ENCODE measurements around the gene FYB2.
A peak's percentile ranks its signal among the peaks of the same experiment; 100 is the strongest.

The FYB2 gene

DNA sequence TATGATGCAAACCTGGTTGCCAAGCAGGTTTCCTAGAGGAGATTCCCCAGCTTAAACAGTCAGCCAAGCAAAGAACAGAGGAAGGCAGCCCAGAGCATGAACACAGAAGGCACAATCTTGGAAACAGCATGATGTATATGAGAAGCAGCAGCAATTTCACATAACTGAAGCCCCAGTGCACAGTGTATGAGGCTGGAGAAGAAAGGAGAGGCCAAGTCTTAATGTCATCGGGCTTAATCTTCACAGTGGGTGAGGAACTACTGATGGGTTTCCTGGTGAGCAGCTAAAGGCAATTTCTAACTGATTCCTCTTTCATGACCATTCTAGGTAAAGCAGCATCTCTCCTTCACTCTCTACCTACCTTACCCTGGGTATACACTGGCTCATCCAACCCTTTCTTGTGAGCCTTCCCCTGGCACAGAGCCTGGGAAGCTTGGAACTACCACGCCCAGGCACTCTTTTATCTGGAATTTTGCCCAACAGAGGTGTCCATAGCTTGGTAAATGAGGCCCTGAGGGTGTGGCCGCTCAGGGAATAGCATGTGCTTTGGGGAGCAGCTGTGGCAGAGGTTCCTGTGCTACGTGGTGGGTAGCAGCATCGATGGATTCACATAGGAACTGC lies 22.0 kb downstream of the FYB2 start:
- TF ChIP-seq, protein P1, sequence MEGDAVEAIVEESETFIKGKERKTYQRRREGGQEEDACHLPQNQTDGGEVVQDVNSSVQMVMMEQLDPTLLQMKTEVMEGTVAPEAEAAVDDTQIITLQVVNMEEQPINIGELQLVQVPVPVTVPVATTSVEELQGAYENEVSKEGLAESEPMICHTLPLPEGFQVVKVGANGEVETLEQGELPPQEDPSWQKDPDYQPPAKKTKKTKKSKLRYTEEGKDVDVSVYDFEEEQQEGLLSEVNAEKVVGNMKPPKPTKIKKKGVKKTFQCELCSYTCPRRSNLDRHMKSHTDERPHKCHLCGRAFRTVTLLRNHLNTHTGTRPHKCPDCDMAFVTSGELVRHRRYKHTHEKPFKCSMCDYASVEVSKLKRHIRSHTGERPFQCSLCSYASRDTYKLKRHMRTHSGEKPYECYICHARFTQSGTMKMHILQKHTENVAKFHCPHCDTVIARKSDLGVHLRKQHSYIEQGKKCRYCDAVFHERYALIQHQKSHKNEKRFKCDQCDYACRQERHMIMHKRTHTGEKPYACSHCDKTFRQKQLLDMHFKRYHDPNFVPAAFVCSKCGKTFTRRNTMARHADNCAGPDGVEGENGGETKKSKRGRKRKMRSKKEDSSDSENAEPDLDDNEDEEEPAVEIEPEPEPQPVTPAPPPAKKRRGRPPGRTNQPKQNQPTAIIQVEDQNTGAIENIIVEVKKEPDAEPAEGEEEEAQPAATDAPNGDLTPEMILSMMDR (conservative IDR thresholded peaks at IDR 0.05; ENCODE audit: low read depth, low read length), result no peak
- no peak for DNase-seq (ENCODE audit: low read depth)
- no peak overlapping the region for H3K4me3 ChIP-seq (ENCODE audit: low read depth, low read length)

DNA sequence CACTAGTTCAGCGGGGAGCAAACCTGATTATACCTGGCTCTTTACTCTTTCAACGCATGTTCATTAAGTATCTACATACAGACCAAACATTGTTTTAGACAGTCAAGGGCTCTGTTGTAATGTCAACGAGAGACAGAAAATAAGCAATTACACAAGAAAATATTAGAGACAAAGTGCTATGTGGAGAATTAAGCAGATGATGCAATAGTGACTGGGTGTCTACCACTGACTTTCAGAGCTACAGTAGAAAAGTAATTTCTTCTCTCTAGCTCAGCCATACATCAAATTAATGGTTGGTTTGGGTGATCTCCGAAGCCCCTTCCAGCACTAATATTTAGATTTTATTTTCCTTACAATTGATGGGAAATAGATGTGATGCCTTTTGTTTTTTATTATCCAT lies 23.3 kb downstream of the FYB2 start:
- H3K4me3 ChIP-seq (ENCODE audit: low read depth, low read length), result no peak overlapping the region
- no peak for DNase-seq (ENCODE audit: low read depth)
- TF ChIP-seq, protein P1 (conservative IDR thresholded peaks at IDR 0.05; ENCODE audit: low read depth, low read length), result no peak

DNA sequence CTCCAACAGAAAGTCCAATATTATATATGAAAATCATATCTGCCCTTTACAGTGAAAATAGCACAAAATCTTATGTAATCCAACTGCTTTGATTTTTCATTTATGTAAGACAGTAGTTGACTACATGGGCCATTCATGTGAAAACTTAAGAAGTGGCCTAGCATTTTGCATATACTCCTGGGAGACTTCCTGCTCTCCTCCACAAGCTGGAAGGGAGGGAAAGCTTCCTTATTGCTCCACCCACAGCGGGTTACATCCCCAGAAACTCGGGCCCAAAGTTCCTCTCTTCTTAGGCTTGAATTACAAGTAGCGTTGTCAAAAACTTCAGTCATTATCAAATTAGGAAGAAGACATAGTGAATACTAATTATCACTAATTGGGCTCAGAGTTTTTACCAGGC lies 29.2 kb downstream of the FYB2 start:
- TF ChIP-seq, protein P1 (conservative IDR thresholded peaks at IDR 0.05; ENCODE audit: low read depth, low read length), result no peak
- DNase-seq (ENCODE audit: low read depth), result no peak

DNA sequence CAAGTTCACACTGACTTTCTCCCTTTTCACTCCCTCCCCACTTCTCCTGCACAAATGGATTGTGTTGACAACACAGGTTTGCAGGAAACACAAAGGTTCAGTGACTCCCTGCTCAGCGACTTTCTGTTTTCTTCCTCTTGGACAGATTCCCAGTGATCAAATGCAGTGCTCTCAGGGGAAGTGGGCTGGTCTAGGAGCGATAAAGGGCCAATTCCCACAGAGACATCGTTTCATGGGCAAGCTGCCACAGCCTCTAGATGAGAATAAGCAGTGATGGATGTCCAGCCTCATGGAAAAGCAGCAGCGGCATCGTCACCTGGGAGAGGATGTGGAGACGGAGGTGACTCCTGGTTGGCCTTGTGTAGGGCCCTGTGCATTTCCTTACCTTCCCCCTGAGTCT lies 30.6 kb downstream of the FYB2 start:
- TF ChIP-seq, protein P1 (conservative IDR thresholded peaks at IDR 0.05; ENCODE audit: low read depth, low read length), result no peak
- peak; percentile 18 for DNase-seq (ENCODE audit: low read depth)
- no peak overlapping the region for H3K4me3 ChIP-seq (ENCODE audit: low read depth, low read length)

More for the DNA sequence above, 29.2 kb downstream of the FYB2 start:
- no peak overlapping the region for H3K4me3 ChIP-seq (ENCODE audit: low read depth, low read length)

DNA sequence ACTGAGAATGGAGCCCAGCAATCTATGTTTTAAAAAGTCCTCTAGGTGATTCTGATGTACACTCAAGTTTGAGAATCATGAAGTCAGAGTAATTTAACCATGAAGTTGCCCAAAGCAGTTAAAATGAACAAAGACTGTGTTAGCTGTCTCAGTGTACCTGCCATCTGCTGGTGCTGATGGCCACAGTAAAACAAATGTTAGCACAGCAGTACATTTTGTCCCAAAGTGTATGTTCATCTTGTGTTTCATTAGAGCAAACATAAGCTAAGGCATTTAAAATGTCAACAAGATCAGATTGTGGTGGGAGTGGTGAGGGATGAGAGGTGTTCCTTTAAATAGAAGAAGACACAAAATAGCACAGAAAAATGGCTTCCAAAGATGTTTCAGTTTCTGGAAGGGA lies 31.1 kb downstream of the FYB2 start:
- TF ChIP-seq, protein P1 (conservative IDR thresholded peaks at IDR 0.05; ENCODE audit: low read depth, low read length), result no peak
- no peak overlapping the region for H3K4me3 ChIP-seq (ENCODE audit: low read depth, low read length)

DNA sequence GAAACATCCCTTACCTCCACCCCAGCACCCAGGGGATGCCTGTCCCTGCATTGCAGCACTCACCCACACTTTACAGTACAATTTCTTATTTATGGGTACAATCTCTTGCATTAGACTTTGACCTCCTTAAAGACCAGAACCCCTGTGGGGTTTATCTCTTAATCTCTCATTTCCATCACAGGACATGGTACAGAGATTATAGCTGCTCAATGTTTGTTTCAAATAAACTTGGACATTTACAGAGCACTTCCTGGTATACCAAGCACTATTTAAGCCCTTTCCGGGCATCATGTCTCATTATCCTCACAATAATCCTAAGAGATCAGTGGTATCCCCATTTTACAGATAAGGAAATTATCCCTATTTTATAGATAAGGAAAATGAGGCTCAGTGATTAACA lies 31.9 kb downstream of the FYB2 start:
- TF ChIP-seq, protein P1 (conservative IDR thresholded peaks at IDR 0.05; ENCODE audit: low read depth, low read length), result no peak
- H3K4me3 ChIP-seq (ENCODE audit: low read depth, low read length), result no peak overlapping the region
- DNase-seq (ENCODE audit: low read depth), result no peak

More for the DNA sequence above, 31.1 kb downstream of the FYB2 start:
- DNase-seq (ENCODE audit: low read depth), result no peak

DNA sequence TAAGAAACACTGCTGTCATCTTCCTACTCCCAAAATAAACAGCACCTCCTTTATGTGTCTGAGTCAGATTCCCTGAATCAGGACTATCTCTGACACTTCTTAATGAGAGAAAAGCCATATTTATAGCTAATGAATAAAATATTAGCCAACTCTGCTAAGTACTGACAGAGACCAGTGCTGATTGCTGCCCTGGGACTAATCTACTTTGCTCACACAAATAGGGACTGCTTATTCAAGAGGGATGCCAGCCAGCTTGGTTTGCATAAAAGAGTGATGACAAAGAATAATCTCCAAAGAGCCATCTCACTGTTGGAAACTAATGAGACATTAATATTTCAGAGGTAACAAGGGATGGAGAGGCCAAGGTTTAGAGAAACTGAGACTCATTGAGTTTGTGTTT lies 36.4 kb downstream of the FYB2 start:
- DNase-seq (ENCODE audit: low read depth), result no peak
- no peak overlapping the region for H3K4me3 ChIP-seq (ENCODE audit: low read depth, low read length)
- TF ChIP-seq, protein P1 (conservative IDR thresholded peaks at IDR 0.05; ENCODE audit: low read depth, low read length), result no peak
